Renal cortex interstitium (tissue), 11 donors: ENCODE data around the gene KRT6A. TPM values are rescaled to one million over a fixed set of nuclear protein-coding genes. Genes with fewer than 3 reads are reported as not detected.

Experiments used
- DNase-seq, 11 donors: peaks; one replicate each; pipeline ENCODE4 v3.0.0-alpha.2; 2013; ENCODE audit warnings: low read depth in 9 of 11, low spot score in 4 of 11; ENCODE audit errors: extremely low read depth in 1 of 11
- polyA plus RNA-seq, 3 donors: library from polyadenylated mRNA; unstranded; fragments of 120-200 nt; gene quantifications; one replicate each; pipeline ENCODE4 v1.2.1, GENCODE V29; 2013; ENCODE audit not compliant: insufficient read length in 3 of 3

KRT6A gene
- polyA plus RNA-seq, 3 donors, result not detected

DNA sequence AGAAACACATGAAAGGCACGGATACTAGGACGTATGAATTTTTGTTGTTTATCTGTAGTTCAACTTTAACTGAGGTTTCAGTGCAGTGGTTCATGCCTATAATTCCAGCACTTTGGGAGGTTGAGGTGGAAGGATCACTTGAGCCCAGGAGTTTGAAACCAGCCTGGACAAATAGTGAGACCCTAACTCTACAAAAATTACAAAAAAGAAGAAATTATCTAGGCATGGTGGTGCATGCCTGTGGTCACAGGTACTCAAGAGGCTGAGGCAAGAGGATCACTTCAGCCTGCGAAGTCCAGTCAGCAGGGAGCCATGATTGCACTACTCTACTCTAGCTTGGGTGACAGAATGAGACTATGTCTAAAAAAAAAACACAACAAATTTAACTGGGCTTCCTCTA, 49.1 kb downstream of the KRT6A start:
- DNase-seq, result no peak

DNA sequence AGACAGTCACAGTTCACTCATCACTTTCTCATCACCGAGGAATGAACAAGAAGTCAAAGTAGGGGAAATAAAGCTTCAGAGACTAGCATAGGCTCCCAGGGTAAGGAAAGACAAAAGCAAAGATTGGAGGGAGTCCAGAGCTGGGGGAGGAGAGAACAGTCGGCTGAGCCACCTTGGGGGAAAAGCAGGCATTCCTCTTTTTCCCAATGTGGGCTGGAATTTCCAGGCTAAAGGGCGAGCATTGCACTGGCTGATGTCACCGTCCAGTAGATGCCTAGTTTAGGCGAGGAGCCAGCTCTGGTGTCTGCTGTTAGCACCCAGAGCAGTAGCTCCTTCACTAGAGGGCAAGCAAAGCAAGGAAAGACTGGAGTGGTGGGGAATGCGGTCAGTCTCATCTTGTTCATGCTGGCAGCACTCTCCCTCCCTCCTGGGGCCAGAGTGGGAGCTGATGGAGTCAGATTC, 50.4 kb downstream of the KRT6A start:
- no peak for DNase-seq

DNA sequence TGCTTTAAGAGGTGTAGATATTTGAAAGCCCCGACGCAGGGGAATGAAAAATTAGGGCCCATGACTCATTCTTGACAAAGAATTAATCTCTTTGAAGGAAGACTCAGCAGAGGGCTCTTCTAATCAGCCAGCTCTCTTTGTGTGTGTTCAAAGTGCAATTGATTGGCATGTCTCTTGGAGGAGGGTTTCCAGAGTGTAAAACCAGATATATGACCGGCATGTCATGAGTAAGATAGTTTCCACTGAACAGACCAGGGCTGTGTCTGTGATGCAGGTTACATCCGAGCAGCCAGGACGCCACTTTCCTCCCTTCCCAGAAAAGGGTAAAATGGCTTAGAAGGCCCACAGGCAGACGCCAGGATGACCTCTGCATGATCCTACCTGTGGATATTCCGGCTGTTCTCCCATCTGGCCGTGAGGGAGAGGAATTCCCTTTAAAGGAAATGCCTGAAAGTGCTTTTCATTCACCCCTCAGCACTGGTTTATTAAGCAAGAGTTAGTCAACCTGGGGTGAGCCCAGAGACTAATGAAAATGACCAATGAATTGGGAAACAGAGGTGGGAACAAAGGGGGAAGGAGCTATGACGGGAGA, 51.6 kb downstream of the KRT6A start:
- no peak for DNase-seq

DNA sequence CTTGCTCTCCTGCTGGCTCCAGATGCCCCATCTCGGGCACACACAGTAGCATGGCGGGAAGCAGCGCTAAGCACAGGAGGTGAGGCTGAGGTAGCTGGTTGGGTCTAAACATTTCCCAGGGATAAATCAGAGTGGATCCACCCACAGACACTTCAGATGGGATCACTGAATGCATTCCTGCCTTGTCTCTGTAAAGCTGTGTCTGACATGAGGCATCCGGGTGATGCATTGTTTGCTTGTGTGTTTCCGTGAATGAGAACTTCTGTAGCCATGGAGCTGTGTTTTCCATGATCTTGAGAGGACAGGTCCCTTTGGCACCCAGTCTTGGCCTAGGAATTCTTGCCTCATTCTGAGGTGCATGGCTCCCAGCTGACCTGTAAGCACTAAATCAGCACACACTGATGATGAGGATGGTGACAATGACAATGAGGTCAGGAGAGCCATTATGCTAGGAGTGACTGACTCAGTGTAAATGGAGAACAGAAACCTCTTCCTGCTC, 52.2 kb downstream of the KRT6A start:
- DNase-seq, result no peak

DNA sequence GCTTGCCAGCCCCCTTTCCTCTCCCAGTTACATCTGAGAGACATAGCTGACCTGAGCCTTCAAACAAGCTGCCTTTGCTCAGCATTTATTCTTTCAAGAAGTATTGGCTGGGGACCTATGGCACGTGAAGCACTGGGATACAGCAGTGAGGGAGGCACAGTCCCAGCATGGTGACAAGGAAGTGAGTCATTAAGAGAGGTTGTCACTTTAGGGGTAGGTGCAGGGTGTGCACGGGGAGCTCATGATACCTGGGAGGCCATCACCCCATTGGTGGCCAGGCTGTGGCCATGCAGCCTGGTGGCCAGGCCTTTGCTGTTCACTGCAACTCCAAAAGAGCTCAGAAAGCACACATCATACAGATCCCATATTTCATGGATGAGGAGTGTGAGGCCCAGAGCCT, 53.2 kb downstream of the KRT6A start:
- no peak for DNase-seq

DNA sequence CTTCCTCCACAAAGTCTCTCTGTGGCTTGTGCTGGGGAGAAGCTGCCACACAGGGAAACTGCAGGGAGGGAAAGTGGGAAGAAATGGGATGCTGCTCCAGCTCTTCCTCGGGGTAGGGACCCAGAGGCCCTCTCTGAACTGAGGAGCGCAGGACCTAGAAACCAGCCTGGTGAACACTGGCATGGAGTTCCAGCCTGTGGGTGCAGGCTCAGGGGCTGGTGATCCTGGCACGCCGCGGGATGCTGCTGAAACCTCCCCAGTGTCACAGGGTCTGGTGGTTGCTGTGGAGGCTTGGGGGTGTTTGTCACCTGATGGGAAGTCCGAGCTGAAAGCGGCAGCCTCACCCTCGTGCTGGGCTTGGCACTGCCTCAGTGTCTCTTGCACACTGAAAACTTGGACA, 53.6 kb downstream of the KRT6A start:
- DNase-seq, result no peak

DNA sequence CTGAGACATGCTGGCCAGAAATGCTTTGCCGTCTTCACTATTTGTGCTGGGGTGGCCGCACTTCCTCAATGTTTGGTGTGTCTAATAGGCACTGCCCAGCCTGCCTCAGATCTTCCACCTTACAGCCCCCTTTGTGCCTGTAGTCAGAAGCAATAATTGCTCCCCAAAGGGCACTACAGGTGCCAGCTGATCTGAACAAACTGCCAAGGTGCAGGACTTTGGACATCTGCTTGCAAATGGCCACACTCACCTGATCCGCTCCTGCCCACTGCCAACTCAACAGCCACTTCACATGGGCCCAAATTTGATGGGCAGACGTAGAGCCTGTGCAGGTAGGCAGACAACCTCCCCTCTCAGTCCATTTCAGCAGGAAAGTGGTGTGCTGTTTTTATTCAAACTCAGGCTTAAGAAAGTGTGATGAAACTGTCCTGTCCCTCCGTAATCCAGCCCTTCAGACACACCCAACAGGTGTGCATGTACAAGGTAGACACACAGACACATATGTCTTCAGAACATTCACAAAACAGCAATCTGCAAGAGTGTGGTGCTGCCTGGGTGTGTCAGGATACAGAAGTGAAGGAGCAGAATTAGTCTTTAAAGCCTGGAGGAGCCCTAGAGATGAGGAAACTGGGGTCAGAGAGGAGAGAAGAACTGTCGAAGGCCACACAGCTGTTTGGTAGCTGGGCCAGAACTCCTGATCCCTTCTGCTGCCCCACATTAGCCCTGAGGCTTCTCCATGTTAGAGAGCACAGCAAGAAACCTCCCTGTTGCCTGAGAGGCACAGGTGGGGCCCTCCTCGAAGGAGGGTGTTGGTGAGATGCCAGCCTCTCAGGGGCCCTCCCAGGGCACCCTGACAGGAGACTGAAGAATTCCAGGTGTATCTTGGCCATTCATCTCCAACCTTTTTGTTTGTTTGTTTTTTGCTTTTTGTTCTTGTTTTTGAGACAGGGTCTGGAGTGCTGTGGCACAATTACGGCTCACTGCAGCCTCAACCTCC, 54.5 kb downstream of the KRT6A start:
- no peak for DNase-seq

DNA sequence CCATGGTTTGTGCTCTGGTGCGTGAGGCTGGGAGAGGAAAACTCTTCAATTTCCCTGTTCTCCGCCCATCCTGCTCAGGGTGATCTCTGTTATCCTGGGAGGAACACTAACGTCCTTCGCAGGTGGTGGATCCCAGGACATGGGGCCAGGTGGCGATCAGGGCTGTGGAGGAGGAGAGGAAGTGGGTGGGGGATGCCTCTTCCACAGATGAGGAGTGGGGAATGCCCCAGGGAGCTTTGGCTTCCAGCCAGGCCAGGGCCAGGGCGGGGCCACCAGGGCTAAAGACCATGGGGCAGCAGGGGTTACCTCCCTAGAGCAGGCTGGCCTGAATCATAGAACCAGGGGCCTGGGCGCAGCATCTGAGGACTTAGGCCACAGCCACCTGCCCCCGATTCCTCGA, 55.5 kb downstream of the KRT6A start:
- DNase-seq, result no peak

Other genes with a start within 250 kb of the KRT6A start
- gene KRT86, start 218.6 kb downstream of the KRT6A start, polyA plus RNA-seq, result not detected
- gene KRT81, start 201.7 kb downstream of the KRT6A start, polyA plus RNA-seq, result not detected
- not detected for gene KRT83, start 171.9 kb downstream of the KRT6A start, polyA plus RNA-seq
- gene KRT85, start 125.8 kb downstream of the KRT6A start, polyA plus RNA-seq, result not detected
- not detected for gene KRT84, start 107.6 kb downstream of the KRT6A start, polyA plus RNA-seq
- gene KRT82, start 86.9 kb downstream of the KRT6A start, polyA plus RNA-seq, result not detected
- gene KRT75, start 58.9 kb downstream of the KRT6A start, polyA plus RNA-seq, result not detected
- not detected for gene KRT6B, start 41.1 kb downstream of the KRT6A start, polyA plus RNA-seq
- gene KRT6C, start 19.5 kb downstream of the KRT6A start, polyA plus RNA-seq, result not detected
- under 1 TPM; 0.24 to 0.33 (median 0.27) TPM for gene KRT5, start 27.1 kb upstream of the KRT6A start, polyA plus RNA-seq
- not detected for gene KRT71, start 59.9 kb upstream of the KRT6A start, polyA plus RNA-seq
- gene KRT74, start 80.6 kb upstream of the KRT6A start, polyA plus RNA-seq, result not detected
- under 1 TPM in 1 of 3 donors, not detected in 2; 0.12 TPM for gene KRT72, start 108.2 kb upstream of the KRT6A start, polyA plus RNA-seq
- under 1 TPM in 1 of 3 donors, not detected in 2; 0.04 TPM for gene KRT73, start 125.3 kb upstream of the KRT6A start, polyA plus RNA-seq
- gene KRT2, start 159.0 kb upstream of the KRT6A start, polyA plus RNA-seq, result not detected
- under 1 TPM; 0.06 to 0.26 (median 0.11) TPM for gene KRT1, start 187.2 kb upstream of the KRT6A start, polyA plus RNA-seq
- gene KRT77, start 210.3 kb upstream of the KRT6A start, polyA plus RNA-seq, result not detected